Loucy (cell line): Measurements from ENCODE around the gene HDHD5.

ENCODE experiments used
- EZH2phosphoT487 ChIP-seq: fragments of 200-600 bp; IDR thresholded peaks from 2 replicates; pipeline ENCODE4 v1.6.1; 2018; ENCODE audit warnings: antibody characterized with exemption, mild to moderate bottlenecking, moderate library complexity, borderline replicate concordance
- TF ChIP-seq, protein P1 (sequence below): fragments of 200-600 bp; sonication (generic); conservative IDR thresholded peaks from 2 replicates; pipeline ENCODE4 v1.5.1; 2014; ENCODE audit warnings: mild to moderate bottlenecking, antibody characterized with exemption, low read length

DNA sequence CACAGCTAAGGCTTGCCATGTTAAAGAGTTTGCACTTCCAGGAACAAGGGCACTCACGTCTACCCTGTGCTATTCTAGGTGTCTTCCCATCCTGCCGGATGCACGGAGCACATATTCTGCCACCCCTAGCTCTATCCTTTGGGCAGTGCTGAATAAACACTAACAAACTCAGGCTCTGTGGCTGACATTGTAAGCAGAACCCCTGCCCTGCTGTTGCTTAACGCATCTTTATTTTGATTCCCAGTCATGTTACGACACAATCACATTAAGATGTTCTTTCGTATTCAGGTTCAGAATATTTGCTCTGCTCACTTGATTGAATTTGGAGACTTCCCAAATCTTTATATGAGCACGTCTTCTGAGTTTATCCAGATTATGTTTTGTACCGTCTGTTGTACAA, 3.7 kb upstream of the HDHD5 start:
- TF ChIP-seq, protein P1, sequence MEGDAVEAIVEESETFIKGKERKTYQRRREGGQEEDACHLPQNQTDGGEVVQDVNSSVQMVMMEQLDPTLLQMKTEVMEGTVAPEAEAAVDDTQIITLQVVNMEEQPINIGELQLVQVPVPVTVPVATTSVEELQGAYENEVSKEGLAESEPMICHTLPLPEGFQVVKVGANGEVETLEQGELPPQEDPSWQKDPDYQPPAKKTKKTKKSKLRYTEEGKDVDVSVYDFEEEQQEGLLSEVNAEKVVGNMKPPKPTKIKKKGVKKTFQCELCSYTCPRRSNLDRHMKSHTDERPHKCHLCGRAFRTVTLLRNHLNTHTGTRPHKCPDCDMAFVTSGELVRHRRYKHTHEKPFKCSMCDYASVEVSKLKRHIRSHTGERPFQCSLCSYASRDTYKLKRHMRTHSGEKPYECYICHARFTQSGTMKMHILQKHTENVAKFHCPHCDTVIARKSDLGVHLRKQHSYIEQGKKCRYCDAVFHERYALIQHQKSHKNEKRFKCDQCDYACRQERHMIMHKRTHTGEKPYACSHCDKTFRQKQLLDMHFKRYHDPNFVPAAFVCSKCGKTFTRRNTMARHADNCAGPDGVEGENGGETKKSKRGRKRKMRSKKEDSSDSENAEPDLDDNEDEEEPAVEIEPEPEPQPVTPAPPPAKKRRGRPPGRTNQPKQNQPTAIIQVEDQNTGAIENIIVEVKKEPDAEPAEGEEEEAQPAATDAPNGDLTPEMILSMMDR, result no peak
- TF ChIP-seq EZH2phosphoT487, result no peak
